Activated CD4-positive, alpha-beta T cell treated with anti-CD3 and anti-CD28 coated beads, Interleukin-2, amount 50 U/mL, for 48 hours (primary cell): ENCODE results near the gene KRT3.
"Not testable (repeated sequence)": the region's sequence is repeated elsewhere in the genome, so short reads cannot be mapped to it uniquely, and the experiment has no call there.

Experiments
- DNase-seq, 2 experiments: peaks; one replicate each; pipeline ENCODE4 v3.0.0-alpha.2; 2020

The KRT3 gene

DNA sequence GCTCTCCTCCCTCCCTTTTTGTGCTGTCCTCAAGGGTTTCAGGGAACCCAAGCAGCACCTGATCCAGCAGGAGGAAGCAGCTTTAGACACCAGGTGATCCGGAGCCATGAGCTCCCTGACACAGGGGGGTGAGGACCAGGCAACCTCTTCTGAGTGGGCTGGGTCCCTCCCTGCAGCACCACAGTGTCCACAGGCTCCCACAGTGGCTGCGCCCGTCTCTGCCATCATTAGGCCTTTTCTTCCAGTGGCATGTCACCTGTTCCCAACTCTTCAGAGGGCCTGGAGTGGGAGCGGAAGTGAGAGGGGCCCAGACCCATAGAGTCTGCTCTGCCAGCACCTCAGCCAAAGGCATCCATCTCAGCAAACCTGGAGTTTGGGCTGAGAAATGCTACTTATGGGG, 18.4 kb downstream of the KRT3 start:
- DNase-seq: no peak

DNA sequence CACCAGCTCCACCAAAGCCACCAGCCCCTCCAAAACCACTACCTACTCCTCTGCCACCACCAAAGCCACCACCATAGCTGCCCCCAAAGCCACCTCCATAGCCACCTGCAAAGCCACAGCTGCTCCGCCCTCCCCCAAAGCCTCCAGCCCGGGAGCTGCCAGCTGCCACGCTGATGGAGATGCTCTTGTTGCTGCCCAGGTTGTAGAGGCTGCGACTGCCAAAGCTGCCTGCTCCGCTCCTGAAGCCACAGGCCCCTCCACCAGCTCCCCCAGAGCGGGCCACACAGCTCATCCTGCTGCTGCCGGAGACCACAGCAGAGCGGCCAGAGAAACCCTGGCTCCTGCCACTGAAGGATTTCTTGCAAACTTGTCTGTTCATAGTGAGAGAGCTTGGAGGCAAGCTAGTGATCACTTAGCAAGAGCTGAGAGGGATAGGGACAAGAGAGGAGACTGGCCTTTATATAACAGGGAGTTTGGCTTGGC, 19.0 kb downstream of the KRT3 start, which contains the start of gene KRT76:
Gene KRT76, minus strand, starts transcription at position 433 of the 483 bp plus-strand sequence. Its CDS starts 54 bp downstream, at position 379.
- DNase-seq: no peak

DNA sequence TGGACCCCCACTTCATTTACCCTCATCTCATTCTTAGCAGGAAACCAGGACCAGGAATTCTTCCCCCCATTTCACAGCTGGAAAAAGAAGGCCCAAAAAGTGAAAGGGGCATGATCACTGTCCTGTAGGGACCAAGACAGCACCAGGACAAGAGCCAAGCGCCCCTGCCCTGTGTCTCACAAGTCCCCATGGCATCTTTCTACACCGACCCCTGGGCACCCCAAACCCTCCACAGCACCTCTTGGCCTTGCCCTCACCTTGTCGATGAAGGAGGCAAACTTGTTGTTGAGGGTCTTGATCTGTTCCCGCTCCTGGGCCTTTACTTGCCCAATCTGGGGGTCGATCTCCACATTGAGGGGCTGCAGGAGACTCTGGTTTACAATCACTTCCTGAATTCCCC, 19.5 kb downstream of the KRT3 start:
- DNase-seq: no peak

DNA sequence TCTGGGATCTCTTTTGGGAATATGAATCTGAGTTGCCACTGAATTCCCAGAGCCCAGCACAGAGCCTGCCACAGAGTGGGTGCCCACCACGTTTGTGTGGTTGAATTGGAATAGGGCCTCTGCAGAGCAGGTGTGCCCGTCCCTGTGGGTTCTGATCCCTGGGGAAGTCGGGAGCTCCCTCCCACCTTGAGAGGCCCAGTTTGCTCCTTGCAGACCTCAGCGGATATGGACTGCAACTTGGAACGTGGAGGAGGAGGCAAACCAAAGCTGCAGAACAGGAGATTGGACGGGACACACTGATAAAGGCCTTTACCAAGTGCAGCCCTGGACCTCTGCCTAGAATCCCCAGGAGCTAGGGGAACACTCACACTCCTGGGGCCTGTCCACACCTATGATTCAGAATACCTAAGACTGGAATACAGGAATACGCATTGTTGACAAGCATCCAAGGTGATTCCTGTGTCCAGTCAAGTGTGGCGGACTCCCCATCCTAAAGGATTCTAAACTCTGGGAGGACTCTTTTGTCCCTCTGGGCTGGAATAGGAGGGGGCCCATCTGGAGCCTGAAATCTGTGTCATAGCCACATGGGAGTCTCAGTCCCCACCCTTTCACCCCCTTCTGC, 21.2 kb downstream of the KRT3 start:
- DNase-seq: no peak

DNA sequence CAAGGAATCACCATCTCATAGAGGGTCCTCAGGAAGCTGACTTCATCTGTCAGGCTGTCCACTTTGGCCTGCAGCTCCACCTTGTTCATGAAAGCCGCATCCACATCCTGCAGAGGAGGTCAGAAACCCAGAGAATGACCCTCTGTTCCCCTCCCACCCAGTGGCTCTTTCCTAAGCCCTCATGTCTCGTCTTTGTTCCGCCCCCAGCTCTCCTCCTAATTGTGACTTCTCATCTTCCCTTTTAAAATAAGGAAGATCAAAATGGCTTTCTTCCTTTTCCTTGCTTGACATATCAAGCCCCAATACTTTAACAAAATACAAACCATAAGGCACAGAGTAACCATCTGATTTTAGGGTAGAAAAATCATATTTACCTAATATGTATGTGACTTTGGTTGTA, 23.1 kb downstream of the KRT3 start:
- no peak for DNase-seq

DNA sequence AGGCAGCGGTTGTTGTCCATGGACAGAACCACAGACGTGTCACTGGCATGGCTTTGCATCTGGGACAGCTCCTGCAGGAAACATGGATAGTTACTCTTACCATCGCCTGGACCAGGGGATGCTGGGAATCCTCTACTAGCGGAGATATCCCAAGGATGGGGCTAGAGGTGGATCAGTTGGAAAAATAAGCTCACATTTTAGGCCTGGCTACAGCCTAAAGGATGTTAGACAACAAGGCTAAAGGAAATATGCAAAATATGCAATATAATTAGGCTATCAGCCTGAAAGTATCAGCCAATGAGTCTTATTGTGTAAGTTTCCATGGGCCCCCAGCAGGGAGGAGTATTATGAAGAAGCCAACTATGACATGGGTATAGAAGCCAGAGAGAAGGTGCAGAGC, 23.7 kb downstream of the KRT3 start:
- no peak for DNase-seq

DNA sequence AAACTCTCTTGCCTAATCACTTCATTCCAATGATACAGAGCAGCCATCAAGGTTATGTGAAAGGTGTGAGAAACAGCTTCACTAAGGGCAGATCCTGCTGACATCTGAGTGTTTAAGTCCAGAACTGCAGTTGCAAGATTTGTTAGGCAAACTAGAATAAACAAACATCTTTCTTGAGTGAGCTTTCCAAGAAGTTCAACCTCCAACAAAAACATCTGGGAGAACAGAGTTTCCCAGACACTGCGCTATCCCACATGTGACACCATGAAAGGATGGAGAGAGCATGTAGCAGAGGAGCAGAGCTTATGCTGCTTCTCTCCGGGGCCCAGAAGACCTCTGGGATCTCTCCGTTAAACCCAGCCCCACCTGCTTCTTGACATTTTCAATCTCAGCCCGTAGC, 24.4 kb downstream of the KRT3 start:
- no peak for DNase-seq

DNA sequence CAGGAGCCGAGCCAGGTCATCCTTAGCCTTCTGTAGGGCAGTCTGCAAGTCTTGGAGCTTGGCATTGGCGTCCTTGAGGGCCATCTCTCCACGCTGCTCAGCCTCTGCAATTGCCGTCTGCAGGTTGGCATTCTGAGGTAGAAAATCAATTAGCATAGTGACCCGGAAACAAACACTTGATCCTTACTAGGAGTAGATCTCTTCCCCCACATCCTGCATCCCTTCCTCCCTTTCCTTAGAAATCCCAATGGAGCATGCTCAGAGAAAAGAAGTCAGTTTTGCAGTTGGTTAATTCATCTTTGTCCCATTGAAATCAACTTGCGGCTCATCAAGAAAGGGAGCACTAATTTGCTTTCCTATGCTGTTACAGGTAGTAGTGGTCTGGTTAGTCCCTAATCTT, 24.8 kb downstream of the KRT3 start:
- no peak for DNase-seq

DNA sequence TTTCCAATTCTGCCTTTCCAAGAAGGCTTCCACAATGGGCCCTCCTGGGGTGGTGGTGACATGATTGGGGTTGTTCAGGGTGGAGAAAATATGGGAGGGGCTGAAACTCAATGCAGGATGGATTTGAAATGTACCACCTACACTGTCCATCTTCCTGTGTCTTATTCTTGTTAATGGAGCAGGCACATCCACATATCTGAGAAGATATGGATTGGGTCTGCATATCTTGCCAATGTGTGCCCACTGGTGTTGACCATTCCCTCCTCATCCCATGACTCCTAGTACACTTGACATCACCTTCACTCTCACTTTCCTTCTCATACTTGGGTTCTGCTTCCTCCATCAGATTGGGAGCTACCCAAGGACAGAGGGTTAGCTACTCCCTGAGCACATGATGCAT, 26.0 kb downstream of the KRT3 start:
- DNase-seq: no peak

DNA sequence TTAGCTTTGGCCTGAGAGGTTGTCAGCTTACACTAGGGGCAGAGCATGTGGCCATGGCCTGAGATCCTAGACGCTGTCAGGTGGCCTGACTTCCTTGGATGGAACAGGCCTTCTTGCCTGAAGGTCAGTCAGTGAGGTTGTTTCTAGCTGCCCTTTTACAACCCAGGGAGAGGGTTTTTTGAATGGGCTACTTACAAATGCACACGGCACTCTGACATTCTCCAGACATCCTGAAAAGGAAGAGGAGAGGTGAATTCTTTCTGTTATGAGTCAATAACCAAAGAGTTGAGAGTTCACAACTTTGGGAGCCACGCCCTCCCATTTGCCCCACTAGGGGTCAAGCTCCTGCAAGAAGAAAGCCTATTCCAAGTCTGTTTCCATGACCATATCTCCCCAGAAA, 26.6 kb downstream of the KRT3 start:
- DNase-seq: no peak

DNA sequence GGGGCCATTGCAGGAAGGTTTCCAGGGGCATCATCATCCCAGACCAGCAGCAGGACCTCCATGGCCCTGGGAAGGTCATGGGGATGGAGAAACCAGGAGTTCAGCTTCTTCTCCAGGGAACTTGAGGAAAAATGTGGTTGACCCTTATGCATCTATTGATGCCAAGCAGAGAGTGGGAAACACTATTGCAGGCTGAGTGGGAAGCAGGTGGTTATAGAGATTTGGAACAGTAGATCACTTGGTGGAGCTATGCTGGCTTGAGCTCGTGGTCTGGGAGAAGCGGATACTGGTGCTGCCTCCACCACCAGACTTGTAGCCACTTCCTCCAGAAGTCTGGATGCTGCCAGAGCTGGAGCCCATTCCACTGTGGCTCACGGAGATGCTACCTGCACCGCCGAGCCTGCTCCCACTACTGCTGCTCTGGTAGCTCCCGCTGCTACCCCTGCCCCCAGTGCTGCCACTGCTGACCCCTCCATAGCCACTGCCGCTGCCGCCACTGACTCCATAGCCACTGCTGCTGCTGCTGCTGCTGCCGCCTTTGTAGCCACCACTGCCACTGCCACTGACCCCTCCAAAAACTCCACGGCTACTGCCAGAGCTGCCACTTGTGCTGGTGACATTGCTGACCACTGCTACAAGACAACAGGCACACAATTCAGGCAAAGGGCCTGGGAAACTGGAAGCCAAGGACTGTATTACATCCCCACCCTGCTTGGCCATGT, 27.3 kb downstream of the KRT3 start:
- DNase-seq: no peak

DNA sequence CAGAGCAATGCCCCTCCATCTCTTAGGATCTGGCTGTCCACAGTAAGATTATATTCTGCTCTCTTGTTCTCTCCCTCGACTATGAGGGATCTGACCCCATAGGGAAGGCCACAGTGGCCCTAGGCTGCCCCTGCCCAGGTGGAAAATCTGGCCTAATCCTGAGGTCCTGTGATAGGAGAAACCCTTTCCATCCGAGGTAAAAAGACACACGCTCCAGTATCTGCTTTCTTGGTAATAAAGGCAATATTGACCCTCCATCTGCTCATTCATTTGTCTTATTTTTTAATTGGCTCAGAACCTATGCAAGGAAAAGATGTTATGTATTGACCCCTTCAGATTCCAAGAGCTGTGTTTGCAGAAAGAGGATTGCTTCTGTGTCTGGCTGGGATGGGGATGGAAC, 28.5 kb downstream of the KRT3 start:
- no peak for DNase-seq

DNA sequence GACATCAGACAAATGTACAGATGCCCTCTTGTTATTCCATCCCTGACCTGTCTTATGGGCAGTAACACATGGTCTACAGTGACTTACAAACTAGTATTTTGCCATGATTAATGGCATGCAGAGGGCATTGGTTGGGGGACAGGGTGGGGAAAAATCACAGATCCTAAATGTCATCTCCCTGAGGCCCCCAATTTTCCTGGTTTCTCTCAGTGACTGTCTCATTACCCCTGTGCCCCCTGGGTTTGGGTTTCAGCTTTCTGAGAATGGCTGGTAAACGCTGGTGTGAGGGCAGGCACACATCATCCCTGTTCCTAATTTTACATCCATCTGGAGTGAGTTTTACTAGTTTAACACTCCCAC, 28.9 kb downstream of the KRT3 start:
- DNase-seq: no peak

DNA sequence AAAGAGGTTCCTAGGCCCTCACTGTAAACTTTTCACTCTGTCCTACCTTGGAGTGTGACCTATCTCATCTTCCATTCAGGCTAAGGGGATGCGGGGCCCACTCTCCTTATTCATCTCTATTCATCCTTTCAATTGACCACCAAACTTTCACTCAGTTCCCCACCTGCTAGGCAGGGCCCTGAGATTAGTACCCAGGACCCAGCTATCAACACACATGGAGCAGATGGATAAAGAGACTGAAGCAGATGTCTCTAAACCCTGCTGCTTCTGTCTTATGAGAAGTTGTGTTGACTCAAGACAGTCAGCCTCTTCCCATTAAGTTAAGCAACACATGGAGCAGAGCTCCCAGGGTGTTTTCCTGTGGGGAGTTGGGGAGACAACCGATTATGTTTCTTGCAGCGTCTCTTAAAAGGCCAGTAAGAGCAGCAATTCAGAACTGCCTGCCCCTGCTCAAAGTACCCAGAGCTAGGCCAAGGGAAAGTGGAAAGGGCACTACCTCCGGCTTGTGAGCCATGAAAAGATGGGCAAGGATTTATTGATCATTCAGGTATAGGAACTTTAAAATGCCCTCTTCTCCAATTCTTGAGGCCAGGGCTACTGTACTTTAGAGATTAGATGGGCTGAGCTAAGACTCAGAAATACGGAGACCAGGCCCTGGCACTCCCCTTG, 29.4 kb downstream of the KRT3 start:
- no peak for DNase-seq

DNA sequence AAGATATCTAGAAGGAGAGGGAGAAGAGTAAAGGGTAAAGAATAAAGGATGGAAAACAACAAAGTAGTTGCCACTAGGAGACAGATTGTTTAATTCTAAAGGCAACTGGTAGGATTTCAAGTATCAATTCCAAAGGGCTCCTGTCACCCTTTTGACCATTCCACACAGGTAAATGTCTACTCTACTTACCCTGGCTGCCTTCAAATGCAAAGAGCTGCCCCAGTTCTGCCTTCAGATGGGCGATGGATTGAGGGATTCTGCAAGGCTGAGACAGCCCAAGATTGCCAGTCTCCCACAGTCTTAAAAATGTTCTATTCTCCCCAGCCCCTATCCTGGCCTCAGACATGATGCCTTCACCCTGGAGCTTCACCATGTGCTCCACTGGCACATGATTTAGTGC, 30.2 kb downstream of the KRT3 start:
- DNase-seq: no peak

DNA sequence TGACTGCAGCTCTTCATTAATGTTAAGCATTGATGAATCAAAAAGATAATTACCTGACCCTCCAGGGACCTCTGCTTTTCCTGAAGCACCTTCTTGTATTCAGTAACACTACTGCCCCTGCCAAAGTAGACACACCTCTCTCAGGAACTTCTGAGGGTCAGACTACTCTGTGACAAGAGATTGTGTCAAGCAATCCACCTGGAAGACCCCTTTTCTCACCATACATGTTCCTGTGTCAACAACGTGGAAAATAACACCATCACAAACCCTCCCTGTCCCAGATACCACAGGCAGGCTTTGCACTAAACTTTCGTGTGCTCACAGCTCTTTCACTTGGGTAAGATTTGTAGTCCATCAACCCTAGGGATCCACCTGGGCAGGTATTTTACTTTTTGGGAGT, 31.9 kb downstream of the KRT3 start:
- DNase-seq: no peak

DNA sequence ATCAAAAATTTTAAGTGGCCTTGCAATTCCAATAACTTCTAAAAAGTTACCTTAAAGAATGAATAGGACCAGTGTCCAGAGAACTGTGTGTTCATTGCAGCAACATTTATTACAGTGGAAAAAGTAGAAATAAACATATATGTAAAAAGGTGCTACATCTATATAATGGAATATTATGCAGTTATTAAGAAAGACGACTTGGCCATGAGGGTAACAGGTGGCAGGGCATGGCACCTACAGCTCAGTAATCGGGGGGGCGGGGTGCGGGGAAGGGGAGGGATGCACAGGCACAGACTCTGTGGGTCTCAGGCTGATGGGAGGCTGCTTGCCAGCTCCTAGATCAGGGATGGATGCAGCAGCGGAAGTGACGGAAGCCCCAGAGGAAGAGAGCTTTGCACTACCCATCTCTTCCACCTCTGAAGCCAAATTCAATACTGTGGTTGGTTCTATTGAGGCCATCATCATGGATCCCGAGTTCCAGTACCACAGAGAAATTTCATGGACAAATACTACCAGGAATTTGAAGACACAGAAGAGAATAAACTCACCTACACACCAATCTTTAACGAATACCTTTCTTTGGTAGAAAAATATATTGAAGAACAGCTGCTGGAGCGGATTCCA, 32.8 kb downstream of the KRT3 start:
- DNase-seq: no peak

DNA sequence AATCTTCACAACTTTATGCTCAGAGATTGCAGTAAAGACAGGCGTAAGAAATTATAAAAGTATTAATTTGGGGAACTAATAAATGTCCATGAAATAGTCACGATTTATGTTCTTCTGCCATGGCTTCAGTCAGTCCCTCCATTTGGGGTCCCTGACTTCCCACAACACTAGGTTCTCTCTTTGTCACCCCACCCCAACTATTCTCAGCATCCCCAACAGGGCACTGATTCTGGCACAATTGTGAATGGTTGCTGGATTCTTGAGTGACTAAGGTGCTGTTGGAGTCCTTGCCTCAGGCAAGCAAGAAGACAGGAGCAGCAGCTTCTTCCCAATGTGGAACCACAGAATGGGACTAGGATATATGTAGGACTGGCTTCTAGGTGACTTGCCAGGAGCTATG, 34.1 kb downstream of the KRT3 start:
- DNase-seq: no peak

DNA sequence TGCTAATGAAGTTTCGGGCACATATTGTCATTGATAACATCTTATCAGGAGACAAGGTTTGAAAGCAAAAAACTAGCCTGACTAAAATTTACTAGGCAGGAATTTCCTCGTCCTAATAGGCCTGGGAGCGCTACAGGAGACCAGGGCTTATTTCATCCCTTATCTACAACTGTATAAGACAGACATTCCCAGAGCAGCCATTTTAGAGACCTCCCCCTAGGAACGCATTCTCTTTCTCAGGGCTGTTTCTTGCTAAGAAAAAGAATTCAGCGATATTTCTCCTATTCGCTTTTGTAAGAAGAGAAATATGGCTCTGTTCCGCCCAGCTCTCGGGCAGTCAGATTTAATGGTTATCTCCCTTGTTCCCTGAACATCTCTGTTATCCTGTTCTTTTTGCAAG, 34.7 kb downstream of the KRT3 start:
- not testable (repeated sequence) for DNase-seq

DNA sequence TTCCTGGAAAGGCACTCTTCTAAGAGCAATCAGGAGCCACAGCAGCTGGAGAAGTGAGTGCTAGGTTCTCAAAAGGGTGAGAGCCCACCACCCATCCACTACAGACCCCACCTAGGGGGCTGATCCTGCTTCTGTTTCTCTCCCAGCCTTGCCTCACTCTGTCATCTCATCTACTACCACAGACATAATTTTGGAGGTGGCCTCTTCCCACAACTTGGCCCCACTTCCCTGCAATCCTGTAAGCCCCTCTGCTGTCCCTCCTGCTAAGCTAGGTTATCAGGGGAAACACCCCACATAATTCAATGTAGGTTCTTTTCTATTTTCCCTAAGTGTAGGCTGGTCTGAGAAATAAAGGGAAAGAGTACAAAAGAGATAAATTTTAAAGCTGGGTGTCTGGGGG, 35.3 kb downstream of the KRT3 start:
- DNase-seq: no peak

DNA sequence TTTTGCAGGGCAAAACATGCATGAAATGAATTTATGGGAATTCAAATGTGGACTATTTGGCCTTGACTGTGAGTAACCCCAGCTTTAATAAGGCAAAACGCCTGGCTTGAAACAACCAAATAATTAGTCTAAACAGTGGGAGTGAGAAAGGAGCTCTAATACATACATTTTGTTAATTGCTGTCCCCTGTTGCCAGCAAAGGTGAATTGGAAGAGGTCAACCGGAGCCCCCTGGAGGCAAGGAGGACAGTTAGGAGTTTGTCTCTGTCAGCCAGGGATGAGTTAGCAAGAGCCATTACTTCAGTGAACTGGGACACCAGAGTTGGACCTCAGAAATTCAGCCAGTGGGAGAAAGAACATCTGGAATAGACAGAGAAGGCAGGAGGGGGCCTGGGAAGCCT, 36.2 kb downstream of the KRT3 start:
- no peak for DNase-seq

DNA sequence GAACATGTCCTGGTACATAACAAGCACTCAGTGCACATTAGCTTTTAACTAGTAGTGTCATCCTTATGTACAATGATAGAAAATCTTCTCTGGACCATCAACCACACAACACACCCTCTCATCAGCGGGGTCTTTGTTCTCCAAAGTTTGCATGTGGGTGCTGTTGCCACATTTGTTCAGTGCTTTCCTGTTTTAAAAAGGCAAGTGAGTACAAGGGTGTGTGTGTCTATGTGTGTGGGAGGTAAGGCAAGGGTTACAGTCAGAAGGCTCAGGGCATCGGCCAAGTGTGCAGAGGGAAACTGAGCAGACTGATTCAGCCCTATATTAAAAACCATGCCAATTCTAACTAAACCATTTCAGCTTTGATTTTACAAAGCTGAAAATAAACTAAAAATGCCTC, 36.7 kb downstream of the KRT3 start:
- no peak for DNase-seq

DNA sequence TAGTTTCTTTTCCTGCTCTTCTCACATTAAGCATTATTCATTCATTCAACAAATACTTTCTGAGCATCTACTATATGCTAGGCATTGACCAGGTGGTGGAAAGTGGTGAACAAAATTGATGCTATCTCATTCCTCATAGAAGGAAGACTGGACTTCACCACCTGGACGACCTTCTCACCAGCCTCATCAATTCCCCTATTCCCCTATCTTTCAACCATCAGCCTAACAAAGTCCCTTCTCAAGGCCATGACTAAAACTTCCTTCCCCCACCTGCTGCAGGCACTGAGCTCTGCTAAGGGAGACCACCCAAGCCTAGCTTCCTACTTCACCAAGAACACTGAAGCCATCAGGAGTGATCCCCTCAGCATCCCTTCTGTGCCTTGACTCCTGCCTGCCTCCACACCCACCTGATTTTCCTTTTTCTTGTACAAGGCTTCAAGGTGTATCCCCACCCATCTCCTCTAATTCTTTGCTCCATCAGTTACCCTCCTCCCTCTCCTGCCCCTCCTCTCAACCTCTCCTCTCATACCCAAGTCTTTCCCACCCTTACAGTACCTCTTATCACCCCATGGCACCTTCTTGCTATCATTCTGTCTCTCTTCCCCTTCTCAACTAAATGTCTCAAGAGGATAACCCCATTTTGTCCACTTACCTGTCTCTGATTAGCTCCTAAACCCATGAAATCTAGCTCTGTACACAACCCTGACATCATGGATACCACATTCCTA, 38.3 kb downstream of the KRT3 start:
- DNase-seq: no peak
